Parathyroid adenoma (tissue), 2 donors: ENCODE results near the gene CENPH.
"Not testable (repeated sequence)": the region's sequence is repeated elsewhere in the genome, so short reads cannot be mapped to it uniquely, and the experiment has no call there.

Experiments
- H2AFZ ChIP-seq: fragments of 300-600 bp; sonication (generic); one replicate; pipeline ENCODE4 v1.7.0; 2017; ENCODE audit warnings: antibody characterized with exemption, mild to moderate bottlenecking
- H3K27ac ChIP-seq: fragments of 300-600 bp; sonication (generic); one replicate; pipeline ENCODE4 v1.7.0; 2017
- H3K27me3 ChIP-seq: fragments of 300-600 bp; sonication (generic); one replicate; pipeline ENCODE4 v1.7.0; 2017; ENCODE audit warnings: low read length; ENCODE audit not compliant: control insufficient read depth, insufficient read depth
- H3K36me3 ChIP-seq: fragments of 300-600 bp; sonication (generic); one replicate; pipeline ENCODE4 v1.7.0; 2017; ENCODE audit warnings: low read length; ENCODE audit not compliant: control insufficient read depth, insufficient read depth
- H3K4me1 ChIP-seq: fragments of 300-600 bp; sonication (generic); one replicate; pipeline ENCODE4 v1.7.0; 2017; ENCODE audit warnings: control low read depth
- H3K4me2 ChIP-seq: fragments of 300-600 bp; sonication (generic); one replicate; pipeline ENCODE4 v1.7.0; 2017; ENCODE audit warnings: low read length
- H3K4me3 ChIP-seq: fragments of 300-600 bp; sonication (generic); one replicate; pipeline ENCODE4 v1.7.0; 2017; ENCODE audit warnings: low read depth, low read length
- H3K79me2 ChIP-seq: fragments of 300-600 bp; sonication (generic); one replicate; pipeline ENCODE4 v1.7.0; 2017; ENCODE audit warnings: control low read depth
- H3K9ac ChIP-seq: fragments of 300-600 bp; sonication (generic); one replicate; pipeline ENCODE4 v1.7.0; 2017; ENCODE audit warnings: mild to moderate bottlenecking
- H3K9me3 ChIP-seq: fragments of 300-600 bp; sonication (generic); one replicate; pipeline ENCODE4 v1.7.0; 2017; ENCODE audit warnings: low read length; ENCODE audit not compliant: control insufficient read depth
- TF ChIP-seq, protein P1 (sequence below): fragments of 300-600 bp; sonication (generic); IDR thresholded peaks from one replicate; pipeline ENCODE4 v1.7.0; 2017; ENCODE audit warnings: antibody characterized with exemption, mild to moderate bottlenecking
- donor health status: primary hyperparathyroidism.

Gene CENPH, protein sequence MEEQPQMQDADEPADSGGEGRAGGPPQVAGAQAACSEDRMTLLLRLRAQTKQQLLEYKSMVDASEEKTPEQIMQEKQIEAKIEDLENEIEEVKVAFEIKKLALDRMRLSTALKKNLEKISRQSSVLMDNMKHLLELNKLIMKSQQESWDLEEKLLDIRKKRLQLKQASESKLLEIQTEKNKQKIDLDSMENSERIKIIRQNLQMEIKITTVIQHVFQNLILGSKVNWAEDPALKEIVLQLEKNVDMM

DNA sequence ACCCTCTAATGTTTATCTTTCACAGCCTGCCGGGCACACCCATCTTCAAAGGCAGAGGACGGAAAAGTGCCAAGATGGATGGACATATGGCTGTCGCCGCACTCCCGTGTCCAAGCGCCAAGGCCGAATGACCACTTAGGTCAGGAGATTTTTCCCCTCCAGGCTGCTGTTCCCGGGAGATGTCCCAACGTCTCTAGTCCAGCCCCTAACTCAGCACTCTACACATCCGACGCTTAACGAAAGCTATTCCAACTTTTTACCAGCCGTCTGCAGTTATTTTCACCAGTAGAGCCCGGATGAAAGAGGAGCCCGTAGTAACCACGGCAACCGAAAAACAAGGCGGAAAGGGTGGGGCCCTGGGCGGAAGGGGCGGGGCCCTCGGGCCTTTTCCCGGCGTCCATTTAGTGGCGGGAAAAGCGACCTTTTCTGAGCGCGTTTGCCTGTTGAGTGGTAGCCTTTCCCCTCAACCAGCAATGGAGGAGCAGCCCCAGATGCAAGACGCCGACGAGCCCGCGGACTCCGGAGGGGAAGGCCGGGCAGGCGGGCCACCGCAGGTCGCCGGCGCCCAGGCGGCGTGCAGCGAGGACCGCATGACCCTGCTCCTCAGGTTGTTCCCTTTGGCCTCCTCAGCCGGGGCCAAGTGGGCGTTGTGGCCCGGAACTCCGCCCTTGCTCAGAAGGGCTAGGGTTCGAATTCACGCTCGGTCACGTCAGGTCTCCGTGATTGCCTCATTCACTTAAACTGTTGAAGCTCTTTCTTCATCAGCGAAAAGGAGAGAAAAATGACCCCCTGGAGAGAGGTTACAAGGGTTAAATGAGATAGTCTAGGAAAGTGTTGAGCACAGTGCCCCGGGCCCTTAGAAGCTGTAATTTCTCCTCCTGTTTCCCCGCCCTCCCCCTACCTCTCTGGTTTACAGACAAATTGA, at the start of gene CENPH:
Gene CENPH (plus strand): TSS at position 422 of the 925 bp plus-strand sequence. CDS start 52 bp downstream, at position 474.
- Histone ChIP-seq H3K36me3 (no peaks in the 10 kb centered on the region), H3K27me3 (no peaks in the 10 kb centered on the region), H2AFZ (peak within 1 kb of the TSS; percentile 84), H3K9me3 (no peaks in the 10 kb centered on the region), H3K4me3 (peak within 1 kb of the TSS; percentile 91), H3K79me2 (no peaks in the 10 kb centered on the region), H3K27ac (peak within 1 kb of the TSS; percentile 85), H3K4me1 (no peaks in the 10 kb centered on the region), H3K4me2 (peak within 1 kb of the TSS; percentile 92), H3K9ac (peak within 1 kb of the TSS; percentile 12)
- TF ChIP-seq, protein P1, sequence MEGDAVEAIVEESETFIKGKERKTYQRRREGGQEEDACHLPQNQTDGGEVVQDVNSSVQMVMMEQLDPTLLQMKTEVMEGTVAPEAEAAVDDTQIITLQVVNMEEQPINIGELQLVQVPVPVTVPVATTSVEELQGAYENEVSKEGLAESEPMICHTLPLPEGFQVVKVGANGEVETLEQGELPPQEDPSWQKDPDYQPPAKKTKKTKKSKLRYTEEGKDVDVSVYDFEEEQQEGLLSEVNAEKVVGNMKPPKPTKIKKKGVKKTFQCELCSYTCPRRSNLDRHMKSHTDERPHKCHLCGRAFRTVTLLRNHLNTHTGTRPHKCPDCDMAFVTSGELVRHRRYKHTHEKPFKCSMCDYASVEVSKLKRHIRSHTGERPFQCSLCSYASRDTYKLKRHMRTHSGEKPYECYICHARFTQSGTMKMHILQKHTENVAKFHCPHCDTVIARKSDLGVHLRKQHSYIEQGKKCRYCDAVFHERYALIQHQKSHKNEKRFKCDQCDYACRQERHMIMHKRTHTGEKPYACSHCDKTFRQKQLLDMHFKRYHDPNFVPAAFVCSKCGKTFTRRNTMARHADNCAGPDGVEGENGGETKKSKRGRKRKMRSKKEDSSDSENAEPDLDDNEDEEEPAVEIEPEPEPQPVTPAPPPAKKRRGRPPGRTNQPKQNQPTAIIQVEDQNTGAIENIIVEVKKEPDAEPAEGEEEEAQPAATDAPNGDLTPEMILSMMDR: no peak

DNA sequence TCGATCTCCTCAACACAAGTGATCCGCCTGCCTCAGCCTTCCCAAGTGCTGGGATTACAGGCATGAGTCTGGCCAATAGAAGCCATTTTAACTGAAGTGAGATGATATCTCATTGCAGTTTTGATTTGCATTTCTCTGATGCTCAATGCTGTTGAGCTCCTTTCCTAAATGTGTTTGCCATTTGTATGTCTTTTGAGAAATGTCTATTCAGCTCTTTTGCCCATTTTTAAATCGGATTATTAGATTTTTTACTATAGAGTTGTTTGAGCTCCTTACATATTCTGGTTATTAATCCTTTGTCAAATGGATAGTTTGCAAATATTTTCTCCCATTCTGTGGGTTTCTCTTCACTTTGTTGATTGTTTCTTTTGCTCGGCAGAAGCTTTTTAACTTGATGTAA, 49.1 kb upstream of the CENPH start:
- not testable (repeated sequence) for H3K27me3 ChIP-seq, H3K9ac ChIP-seq

DNA sequence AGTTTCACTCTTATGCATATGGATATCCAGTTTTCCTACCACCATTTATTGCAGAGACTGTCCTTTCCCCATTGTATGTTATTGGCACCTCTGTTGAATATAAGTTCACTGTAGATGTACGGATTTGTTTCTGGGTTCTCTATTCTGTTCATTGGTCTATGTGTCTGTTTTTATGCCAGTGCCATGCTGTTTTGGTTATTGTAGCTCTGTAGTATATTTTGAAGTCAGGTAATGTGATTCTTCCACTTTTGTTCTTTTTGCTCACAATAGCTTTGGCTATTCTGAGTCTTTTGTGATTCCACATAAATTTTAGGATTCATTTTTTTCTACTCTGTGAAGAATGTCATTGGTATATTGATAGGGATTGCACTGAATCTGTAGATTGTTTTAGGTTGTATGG, 48.6 kb upstream of the CENPH start:
- Histone ChIP-seq H3K4me1 (no peaks in the 10 kb centered on the region), H3K9me3 (no peaks in the 10 kb centered on the region), H2AFZ (no peak overlapping the region), H3K4me2 (no peak overlapping the region), H3K9ac (no peak overlapping the region), H3K36me3 (no peaks in the 10 kb centered on the region), H3K27ac (no peak overlapping the region), H3K27me3 (no peaks in the 10 kb centered on the region), H3K4me3 (no peak overlapping the region), H3K79me2 (no peaks in the 10 kb centered on the region)
- TF ChIP-seq, protein P1: no peak

More for the DNA sequence above, 49.1 kb upstream of the CENPH start:
- not testable (repeated sequence) for H3K36me3 ChIP-seq, H3K9me3 ChIP-seq, H3K79me2 ChIP-seq, H3K4me1 ChIP-seq, H2AFZ ChIP-seq, H3K27ac ChIP-seq, H3K4me3 ChIP-seq, H3K4me2 ChIP-seq

DNA sequence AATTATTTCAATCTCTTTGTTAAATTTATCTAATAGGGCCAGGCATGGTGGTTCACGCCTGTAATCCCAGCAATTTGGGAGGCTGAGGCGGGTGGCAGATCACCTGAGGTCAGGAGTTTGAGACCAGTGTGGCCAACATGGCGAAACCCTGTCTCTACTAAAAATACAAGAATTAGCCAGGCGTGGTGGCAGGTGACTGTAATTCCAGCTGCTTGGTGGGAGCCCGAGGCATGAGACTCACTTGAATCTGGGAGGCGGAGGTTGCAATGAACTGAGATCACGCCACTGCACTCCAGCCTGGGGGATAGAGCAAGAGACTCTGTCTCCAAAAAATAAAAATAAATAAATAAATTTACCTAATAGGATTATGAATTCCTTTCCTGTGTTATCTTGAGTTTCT, 40.8 kb upstream of the CENPH start:
- H3K27me3 ChIP-seq, H3K36me3 ChIP-seq, H3K9ac ChIP-seq, H3K9me3 ChIP-seq, H3K27ac ChIP-seq, H3K4me2 ChIP-seq, H2AFZ ChIP-seq, H3K79me2 ChIP-seq, H3K4me3 ChIP-seq, H3K4me1 ChIP-seq: not testable (repeated sequence)

DNA sequence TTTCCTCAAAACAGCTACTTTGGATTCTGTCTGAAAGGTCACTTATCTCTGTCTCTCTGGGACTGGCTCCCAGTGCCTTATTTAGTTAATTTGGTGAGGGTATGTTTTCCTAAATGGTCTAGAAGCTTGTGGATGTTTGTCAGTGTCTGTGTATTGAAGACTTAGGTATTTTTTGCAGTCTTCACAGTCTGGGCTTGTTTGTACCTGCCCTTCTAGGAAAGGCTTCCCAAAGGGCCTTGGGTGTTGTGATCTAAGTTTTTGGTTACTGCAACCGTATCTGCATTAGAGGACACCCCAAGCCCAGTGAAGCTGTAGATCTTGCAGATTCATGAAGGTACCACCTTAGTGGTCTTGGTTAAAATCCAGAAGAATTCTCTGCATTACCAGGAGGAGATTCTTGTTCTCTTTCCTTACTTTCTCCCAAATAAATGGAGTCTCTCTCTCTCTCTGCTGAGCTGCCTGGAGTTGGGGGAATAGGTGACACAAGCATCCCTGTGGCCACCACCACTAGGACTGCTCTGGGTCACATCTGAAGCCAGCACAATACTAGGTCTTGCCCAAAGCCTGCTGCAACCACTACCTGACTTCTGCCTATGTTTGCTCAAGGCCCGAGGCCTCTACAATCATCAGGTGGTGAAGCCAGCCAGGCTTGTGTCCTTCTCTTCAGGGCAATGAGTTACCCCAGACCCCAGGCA, 40.3 kb upstream of the CENPH start:
- TF ChIP-seq, protein P1: no peak
- Histone ChIP-seq H2AFZ (no peak overlapping the region), H3K27me3 (no peaks in the 10 kb centered on the region), H3K27ac (no peak overlapping the region), H3K4me3 (no peak overlapping the region), H3K79me2 (no peaks in the 10 kb centered on the region), H3K9ac (no peak overlapping the region), H3K9me3 (no peaks in the 10 kb centered on the region), H3K36me3 (no peaks in the 10 kb centered on the region), H3K4me2 (no peak overlapping the region), H3K4me1 (no peaks in the 10 kb centered on the region)
